AG08396 (cell line): ENCODE data around the gene AGPS.

Experiments
- DNase-seq: peaks from one replicate; pipeline ENCODE4 v3.0.0; 2012; ENCODE audit warnings: low spot score, mixed read lengths

Gene AGPS

DNA sequence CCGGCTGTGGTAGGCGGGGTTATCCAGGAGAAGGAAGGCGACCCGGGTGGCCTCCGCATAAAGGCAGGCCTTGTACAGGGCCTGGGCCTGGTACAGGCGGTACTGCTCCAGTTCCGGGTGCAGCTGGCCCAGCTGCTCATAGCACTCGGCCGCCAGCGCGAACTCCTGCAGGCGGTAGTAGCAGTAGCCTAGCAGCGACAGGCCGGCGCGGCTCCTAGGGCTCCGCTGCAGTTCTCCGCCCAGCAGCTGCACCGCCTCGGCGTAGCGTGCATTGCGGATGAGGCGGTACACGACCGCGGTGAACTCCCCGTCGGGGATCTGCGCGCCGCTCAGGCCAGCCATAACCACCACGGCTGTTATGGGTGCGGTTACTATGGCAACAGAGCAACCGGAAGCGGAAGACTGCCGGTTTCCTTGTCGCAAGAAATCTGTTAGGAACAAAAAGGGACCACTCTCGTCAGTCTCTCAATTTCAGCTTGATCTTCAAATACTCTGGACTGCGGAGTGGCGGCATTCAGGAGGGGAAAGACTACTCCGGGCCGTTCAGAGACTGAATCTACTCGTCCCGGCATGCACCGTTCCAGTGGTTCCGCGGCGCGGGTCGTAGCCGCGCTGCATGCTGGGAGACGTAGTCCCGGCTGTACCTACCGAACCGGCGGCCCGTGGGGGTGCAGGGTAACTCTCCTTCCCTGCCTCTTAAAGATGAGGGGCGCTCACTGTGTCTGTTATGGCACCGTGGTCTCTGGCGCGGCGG is 160.0 kb downstream of the AGPS start:
- peak; percentile 90 for DNase-seq

DNA sequence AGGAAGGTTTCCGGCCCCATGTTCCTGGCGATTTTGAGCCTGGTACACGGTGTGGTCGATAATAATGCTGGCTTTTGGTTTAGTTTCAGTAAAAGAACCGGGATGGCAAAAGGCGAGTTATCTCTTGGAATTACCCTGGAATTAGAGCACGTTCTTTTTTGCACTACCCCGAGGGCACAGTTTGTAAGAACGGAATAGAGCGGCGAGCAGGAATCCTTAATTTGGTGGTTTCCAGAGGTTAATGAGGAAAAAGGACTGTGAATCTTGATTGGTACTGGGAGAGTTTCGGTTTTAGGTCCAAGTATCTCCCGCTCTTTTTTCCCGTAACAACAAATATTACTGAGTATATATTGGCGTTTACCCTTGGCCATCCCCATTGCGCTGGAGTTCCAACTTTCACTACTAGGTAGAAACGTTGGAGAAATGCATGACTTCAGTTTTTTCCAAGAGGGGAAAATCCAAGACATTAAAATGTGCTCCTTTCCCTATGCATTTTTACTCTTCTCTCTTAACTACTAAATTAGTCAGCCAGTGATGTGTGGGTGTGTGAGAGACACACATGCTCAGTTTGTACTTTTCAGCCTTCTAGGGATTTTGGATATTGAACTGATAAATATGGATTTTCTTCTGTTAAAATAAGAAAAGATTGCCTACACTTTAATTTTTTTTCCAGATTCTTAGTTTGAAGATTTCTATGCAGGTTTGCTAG is 160.8 kb downstream of the AGPS start:
- DNase-seq = no peak

DNA sequence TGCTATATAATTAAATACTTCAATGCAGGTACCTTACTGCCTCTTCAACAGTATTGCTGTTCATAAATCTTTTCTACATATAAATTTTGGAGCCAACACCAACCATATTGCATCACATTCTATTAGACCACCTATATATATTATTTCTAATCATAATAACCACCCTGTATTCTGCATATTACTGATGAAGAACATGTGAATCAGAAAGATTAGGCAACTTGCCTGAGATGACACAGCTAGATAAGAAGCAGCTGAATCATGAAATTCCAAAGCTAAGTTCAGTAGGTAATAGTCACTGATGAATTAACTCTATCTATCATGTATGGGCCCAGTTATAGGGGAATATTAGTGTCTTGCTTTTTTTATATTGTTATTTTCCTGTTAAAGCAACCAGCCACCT is 161.8 kb downstream of the AGPS start:
- DNase-seq = no peak

DNA sequence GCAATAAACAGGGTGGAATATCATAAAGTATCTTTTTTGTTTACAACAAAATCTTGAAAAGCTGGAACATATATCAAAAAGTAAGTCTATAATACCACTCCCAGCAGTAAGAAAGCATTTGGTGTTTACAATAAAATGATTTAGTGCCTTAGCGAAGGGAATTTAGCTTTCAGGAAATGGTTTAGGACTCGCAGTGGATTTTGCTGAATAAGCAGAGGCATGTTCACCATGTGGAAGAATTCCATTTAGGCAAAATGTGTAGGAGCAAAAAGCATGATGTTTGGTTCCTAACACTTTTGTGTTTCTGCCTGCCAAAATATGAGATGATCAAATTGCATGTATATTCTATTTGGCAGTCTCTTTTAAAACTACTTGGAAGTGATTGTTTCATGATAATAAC is 163.6 kb downstream of the AGPS start:
- DNase-seq = no peak

DNA sequence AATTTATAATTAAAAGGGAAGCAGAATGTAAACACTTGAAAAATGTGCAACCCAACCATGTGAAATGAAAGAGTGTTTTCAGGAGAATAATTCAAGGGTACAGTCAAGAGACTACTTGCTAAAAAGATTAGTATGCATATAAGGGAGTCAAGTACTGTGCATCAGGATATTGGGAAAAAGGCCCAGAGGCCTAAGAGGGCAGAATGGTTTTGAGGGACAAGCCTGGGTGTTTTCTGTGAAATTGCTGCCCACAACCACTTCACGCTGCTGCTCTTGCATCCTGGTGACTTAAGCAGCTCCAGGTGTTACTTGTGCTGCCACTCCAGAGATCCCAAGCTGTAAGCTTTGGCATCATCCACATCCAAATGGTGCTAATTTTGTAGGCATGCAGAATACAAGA is 165.2 kb downstream of the AGPS start:
- no peak for DNase-seq

DNA sequence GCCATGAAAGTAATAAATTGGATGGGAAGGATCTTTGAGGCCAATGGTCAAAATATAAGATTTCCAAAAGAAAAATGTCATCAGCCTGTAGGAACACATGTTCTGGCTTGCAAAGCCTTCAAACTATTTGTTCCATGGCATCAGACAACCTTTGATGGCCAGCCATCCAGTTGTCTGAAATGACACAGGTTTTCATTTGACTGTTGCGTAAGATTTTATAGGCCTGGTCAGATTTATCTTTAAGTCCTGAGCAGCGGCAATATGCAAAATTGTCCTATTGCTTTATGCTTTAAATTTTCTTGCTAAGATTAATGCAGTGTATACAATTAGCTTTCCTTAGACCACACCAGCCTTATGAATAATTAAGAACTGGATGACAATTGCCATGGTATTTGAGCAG is 167.1 kb downstream of the AGPS start:
- DNase-seq = no peak

DNA sequence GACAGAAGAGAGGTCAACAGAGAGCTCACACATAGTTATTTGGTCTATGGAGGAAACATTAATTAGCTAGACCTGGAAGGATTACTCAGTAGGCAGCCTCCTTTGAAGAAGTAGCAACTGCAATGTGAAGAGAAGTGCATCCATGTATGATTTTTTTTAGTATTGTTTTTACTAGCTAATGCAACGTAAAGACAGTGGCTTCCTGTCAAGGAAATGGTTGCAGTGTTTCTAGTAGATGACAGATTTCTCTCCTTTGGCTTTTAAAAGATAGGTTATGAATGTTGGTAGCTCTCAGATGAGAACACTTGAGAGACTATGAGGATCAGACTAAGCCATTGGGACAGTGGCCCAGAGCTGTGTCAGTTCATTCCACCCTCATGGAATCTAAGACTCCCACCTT is 175.8 kb downstream of the AGPS start:
- no peak for DNase-seq

DNA sequence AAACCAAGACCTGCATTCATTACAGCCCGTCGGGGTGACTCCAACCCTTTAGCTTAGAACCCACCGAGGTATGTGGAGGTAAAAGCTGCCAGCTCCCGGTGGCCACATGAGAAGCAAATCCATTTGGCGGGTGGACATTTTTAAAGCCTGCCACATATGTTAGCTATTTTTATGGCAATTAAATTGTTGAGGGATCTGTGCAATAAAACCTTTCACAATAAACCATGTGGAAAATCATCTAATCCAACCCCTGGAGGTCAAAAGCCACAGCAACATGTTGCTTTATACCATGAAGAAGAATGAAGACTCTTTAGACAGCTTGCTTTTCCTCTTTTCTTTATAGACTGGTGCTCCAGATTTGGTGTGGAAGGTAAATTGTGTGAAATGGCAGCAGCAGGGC is 176.3 kb downstream of the AGPS start:
- DNase-seq = no peak

DNA sequence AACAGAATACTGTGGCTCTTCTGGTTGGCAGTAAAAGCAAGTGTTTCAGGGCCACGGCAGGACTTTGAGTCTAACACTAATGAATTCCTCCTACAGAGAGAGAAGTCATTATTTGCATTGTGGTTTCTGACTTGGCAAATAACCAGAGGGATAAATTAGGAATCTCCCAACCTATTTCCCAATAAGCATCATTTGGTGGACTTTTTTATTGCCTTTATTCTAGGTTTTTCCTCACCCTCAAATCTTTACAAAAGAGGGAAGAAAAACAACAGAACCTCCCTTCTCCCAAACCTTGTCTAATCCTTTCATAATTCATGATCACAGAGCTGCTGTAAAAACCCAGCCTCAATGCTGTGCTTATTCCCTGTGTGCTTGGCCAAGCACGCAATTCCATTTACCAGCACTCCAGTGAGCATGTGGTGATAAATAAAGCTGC is 179.7 kb downstream of the AGPS start:
- DNase-seq = no peak

DNA sequence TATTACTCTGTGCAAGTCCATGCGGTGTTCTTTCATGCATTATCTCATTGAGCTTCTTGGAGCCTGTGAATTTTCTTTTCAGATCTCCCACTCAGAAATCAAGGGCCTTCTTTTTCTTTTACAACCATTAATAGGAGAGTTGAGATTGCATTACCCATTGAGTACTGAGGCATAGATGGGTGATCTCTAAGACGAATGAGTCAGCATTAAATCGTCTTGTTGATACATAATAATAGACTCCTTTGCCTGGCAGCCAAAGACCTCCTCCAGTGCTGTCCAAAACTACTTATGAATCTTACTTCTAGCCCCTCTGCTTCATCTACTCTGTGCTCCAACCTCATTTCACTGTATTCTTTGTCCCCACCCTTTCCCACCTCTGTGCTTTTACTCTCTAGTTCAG is 180.5 kb downstream of the AGPS start:
- no peak for DNase-seq

DNA sequence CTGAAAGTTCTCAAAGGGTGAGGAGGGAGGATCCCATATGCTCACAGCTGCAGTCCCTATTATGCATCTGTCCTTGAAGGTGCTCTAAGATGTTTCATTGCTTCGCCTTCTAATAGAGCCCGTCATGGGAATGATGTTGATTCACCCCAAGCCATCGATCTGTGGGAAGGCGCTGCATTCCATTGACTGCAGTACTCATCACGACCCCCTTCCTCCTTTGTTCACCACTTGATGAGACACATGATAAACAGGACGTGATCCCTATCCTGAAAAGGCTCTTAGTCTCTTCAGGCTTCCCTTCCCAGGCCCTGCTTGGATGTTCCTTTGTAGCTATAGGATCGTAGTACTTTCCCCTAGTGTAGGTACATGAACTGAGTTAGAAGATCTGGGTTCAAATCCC is 181.8 kb downstream of the AGPS start:
- no peak for DNase-seq

DNA sequence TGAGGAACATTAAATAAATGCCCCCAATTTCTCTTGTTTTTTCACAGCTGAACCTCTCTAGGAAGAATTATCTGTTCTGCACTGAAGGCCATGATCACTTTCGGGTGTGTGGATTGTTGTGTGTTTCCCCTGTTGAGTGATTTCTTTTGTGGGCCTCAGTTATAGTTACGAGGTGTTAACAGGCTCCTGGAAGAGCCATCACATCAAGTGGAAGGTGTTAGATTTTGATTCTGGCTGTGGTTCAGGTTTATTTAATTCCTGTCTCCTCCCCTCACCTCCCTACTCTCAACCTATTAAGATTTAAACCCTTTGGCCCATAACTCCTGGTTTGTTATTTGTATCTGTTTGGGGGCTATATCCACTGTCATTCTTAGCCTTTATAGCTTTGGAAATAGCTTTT is 182.8 kb downstream of the AGPS start:
- no peak for DNase-seq

DNA sequence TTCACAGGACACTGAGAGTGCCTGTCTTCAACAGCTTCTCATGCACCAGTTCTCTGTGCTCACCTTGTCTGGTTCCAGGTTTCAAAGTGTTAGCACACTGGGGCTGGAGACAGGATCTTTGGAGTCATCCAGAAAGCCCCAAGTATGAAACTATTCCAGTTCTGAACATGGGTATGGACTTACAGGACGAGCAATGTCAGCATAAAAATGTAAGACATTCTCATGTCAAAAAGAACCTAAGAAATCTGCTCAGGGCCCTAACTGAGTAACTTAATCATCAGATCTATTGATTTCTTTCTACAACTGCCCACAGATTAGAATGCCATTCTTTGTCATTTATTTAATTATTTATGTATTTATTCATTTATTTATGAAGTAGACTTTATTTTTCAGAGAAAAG is 184.5 kb downstream of the AGPS start:
- DNase-seq = no peak

DNA sequence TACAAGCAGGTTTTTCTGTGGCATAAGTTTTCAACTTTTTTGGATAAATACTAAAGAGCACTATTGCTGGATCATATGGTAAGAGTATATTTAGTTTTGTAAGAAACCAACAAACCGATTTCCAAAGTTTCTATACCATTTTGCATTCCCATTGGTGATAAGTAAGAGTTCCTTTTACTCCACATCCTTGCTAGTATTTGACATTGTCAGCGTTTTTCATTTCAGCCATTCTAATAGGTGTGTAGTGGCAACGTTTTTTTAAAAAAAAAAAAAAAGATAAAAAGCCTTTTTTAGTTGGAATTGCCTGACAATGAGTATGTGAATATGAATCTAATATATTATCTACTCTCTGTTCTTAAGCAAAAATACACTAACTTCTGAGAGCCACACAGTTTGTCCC is 185.9 kb downstream of the AGPS start:
- DNase-seq = no peak

DNA sequence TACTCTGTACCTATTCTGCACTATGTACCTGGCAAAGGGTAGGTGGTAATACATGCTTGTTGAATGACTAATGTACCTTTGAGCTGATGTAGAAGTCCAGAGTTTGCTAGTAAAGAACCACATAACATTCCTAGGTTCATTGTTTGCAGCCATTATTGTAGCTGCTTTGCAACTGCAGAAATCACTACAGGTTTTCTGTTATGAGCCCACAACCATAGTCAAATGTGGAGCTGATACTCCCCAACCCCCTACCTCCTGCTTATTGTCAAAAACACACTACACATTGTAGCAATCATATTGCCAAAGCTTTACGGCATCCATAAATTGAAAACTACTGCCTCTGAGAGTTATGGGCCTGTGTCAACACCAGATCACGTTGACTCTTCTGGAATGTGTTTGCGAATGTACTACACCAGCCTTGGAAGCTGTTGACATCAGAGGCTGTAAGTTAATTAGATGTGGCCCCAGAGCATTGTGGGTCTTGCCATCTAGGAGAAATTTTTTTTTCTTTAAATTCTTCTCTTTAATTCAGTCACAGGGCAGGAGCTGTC is 187.0 kb downstream of the AGPS start:
- DNase-seq = no peak

DNA sequence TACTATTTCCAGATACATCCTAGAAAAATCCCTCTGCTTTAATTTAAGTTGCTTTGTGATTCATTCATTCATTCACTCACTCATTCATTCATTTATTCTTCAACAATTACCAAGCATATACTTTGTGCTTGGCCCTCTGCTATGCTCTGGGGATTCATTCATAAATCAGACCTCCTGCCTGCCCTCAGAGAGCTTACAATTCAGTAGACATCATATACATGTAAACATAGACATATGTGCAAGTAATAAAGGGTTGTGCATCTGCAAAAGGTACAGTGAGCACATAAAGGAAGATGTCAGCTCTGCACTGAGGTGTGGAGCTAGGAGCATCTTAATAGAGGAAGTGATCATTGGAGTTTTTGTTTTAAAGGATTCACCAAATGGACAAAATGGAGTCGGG is 189.4 kb downstream of the AGPS start:
- DNase-seq = no peak

DNA sequence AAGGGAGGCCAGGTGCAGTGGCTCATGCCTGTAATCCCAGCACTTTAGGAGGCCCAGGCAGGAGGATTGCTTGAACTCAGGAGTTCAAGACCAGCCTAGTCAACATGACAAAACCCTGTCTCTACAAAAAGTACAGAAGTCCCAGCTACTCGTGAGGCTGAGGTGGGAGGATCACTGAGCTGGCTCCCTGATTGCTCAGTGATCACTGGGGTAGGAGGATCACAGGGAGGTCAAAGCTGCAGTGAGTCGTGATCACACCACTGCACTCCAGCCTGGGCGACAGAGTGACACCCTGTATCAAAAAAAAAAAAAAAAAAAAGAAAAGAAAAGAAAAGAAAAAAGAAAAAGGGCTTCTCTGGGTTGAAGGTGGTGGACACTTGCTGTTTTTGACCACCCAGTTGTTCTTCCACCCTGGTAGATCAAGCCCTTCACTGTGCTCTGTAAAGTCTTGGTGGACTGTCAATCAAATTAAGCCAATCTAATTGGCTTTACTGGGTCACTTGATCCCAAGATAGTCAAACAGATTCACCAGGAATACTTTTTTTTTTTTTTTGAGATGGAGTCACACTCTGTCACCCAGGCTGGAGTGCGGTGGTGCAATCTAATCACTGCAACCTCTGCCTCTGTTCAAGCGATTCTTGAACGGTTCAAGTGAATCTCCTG is 191.6 kb downstream of the AGPS start:
- DNase-seq = no peak

DNA sequence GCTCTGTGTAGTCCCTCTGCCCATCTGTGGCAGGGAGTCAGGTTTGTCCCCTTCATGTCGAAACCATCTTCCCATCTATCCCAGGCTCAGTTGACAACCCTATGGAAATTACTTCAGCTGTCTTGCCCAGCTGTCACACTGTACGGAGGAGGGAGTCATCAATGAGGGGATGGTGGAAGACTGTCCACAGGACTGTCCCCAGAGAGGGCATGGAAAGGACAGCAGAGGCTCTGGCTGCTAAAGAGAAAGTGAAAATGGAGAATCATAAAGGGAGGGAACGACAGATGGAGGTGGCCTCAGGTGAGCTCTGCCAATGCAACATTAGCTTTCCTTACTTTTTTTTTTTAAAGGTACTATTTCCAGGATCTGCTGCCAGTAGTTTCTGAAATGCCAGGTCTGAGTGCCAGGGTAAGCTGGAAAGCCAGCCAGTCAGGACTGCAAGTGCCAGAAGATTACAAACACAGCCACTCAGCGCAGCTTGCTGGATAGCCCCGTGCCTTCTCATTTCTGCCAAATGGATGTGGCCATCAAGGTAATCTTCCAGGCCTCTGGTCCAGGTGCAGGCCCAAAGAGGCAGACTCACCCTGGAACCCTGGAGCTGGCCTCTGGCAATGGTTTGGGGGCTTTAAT is 192.8 kb downstream of the AGPS start:
- no peak for DNase-seq

DNA sequence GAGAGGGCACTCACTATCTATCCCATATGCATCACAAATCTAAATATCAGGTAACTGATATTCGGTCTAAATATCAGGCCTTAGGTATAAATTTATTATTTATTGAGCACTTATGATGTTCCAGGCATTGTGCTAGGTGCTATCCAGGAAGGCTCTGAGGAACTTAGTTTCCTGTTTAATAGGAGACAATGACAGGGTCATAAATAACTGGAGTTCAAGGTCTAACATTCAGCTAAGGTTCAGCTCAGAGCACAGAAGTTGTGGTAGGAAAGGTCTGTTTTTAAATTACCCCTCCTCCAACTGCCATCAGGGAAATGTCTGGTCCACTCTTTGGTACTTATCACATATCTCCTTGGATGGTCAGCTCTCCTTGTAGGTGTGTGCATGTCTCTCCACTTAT is 193.6 kb downstream of the AGPS start:
- no peak for DNase-seq

DNA sequence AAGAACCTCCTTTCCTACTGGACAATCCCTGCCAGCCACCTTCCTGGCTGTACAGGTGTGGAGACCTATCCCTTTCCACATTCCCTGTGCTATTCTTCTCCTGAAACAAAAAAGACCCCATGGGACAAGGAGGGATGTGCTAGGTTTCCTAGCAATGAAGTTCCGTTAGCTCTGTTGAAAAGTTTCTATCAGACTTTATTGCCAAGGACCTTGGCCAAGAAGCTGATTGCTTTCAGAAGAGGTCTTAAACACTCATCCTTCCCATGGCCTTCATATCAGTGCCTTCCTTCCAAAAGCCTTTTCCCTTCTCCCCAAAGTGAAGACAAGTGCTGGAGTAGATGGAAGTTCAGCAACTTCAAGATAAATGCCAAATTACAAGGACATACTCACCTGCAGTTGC is 194.8 kb downstream of the AGPS start:
- DNase-seq = no peak

DNA sequence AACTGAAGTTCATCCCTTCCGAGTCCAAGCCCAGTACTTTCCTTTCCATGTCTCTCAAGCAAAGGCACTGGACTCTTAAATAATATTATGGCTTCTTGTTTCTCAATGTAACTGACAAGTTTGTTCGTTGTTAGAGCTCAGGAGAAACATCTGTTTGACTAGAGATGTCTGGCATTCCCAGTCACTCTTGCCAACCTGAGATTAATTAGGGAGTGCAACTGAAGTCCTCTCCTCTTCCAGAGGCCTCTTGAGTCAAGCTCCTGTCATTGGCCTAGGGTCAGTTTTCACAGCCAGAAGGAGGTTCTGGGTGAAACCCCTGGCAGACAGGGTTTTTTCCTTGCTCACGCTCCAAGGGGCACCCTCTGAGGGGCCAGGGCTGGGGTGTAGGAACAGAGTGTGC is 196.1 kb downstream of the AGPS start:
- DNase-seq = no peak

DNA sequence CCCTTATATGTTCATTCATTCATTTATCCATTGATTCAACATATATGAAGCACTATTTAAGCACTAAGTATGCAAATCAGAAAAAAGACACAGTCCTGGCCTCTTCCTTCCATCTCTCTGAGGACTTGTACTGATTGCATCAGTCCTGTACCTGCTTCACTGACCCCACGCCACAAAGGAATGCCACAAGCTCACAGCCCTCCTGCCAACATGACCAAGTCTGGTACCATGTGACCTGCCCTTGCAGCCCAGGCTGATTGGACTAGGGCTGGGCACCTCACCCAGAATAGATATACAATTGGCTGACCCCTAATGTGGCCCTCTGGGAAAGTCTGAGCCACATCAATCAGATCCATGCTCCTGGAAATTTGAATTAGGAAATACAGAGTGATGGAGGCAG is 196.6 kb downstream of the AGPS start:
- DNase-seq = no peak

DNA sequence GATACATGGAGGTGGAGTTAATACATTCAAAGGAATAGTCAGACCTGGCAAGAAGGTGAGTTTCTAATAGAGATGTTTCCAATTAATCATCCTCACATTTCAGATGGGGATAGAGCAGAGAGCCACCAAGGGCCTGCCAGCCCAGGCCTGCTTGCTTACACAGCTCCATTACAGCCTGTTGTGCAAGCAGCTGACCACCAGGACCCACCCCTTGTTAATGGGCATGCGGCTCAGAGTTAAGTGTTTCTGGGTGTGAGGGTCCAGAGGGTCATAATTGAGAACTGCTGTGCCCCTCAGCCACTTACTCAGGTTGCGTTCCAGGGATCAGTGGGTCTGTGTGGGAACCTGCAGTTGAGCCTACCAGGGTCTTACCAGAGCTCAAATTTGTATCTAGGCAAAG is 199.8 kb downstream of the AGPS start:
- no peak for DNase-seq
